UCSD-AML1 (cell line): ENCODE results near the gene ARX.

Source experiments
- DNase-seq: peaks from one replicate; lab custom pipeline; 2025; ENCODE audit not compliant: unreplicated experiment; lab: John Stamatoyannopoulos, UW

Gene ARX

DNA sequence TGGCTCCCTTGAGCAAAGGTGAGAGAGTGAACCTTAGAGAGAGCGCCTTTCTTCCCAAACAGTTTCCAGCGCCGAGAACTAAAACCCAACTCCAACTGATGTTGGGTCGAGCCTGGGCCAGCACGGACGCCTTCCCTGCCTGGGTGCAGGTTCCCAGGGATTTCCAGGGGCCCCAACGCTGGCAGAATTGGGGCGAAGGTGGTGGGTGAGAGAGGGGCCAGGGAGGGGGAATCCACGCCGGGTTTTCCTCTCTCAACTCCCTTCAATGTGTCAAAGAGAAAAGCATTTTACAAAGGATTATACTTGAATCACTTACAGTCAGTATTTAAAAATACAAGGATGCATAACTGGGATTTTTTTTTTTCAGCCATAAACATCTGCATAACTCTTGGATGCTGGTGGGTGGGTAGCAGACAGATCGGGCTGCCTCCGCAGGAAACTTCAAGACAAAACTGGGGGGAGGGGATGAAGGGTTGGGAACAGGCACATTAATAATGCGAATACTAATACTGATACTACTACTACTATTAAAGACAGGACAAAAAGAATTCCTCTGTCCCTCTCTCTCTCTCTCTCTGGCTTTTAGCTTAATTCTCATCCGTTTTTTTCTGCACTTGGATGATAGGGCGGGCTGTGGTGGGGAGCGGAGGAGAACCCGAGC is 1.3 kb upstream of the ARX start:
- DNase-seq = no peak

DNA sequence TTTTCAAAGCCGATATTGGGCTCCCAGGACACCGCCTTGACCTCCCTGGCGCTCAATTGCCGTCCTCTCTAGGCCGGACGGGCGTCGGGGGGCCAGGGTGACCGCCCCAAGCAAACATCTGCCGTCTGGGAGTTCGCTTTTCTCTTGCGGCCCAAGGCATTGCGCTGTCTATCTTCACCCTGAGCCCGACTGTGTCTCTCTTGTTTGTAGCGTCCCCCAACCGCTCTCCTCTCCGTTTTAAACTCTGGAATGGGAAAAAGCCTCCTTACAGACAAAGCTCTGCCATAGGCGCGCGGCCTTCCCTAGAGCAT is 551 bp upstream of the ARX start:
- DNase-seq = no peak

DNA sequence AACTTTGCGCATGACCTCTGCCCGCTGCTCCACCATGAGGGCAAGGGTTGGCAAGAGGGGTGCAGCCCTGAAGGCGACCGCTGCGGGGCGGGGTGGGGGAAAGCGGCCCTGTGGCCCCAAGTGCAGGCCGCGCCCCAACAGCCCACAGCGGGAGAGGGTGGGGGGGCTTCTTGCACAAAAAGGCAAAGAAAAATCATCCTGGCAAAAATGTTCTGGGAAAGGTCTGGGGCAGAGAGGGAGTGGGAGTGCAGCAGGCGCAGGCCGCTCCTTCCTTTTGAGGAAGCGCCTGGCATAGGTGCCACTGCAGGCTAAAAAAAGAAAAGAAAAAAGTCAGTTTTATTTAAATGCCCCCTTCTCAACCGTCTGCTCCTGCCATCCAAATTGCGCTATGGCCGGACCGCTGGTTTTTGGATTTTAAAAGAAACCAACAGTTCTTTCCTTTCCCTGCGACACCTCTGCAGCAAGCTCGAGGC is 1.4 kb downstream of the ARX start:
- DNase-seq = no peak

DNA sequence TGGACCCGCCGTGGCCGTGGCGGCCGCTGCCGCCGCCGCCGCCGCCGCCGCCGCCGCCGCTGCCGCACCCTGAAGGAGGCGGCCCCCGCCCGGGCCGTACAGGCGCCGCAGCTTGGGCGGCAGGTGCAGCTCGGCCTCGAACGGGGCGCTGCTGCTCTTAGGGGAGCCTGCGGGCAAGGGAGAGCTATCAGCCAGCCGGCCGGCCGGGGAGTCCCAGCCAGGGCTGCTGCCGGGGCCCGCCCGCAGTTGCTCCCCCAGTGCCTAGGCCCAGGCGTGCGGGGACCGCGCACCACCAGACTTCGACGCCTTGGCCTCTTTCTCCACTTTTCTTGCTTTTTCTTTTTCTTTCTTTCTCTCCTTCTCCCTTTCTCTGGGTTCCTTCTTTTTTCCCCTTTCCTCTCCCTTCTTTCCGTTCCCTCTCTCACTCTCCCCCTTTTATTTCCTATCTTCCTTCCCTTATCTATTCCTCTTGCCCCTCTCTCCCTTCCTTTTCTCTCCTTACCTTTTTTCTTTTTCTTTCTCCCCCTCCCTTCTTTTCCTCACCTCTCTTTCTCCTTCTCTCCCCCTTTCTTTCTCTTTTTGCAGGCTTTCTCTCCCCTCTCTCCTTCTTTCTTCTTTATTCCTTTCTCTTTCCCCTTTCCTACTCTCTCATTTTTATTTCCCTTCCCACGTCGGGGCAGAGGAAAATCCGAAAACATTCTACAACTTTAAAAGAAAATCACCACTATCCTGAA is 2.0 kb downstream of the ARX start:
- DNase-seq = no peak

DNA sequence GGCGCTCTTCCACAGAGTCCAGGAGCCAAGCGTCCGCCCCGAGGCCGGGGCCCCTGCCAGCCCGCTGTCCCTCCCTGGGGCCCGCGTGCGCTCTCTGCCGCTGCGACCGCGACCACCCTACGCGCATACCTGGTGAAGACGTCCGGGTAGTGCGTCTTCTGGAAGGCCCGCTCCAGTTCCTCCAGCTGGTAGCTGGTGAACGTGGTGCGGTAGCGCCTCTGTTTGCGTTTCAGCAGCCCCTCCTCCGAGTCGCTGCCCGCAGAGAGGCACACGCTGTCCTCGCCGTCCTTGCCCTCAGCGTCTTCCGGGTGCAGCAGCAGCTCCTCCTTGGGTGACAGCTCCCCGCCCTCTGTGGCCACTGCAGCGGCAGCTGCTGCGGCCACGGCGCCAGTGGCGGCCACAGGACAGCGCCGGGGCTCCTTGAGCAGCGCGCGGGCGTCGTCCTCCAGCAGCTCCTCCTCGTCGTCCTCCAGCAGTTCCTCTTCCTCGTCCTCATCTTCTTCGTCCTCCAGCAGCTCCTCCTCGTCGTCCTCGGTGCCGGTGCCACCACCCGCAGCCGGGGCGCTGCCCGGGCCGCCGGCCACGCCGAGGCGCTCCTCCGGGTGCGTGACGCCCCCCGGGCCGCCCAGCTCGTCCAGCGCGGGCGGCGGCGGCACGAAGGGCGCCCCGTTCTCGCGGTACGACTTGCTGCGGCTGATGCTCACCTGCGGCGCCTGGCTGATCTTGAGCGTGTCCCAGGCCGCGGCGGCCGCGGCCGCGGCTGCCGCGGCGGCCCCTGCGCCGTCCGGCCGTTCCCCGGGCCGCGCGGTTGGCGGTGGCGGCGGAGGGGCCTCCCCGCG is 2.8 kb downstream of the ARX start:
- no peak for DNase-seq

DNA sequence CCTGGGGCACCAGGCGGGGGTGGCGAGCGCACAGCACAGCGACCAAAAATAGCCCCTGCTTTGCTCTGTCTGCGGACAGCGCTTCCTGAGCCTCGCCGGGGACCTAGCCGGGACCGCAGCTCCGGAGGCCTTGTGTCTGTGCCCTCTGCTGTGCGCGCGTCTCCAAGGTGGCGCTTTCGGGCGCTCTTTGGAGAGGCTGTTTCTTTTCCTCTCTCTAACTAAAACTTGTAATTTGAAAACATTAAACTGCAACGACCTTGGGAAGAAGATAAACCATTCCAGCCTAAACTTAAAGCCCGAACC is 3.4 kb downstream of the ARX start:
- peak; percentile 21 for DNase-seq

DNA sequence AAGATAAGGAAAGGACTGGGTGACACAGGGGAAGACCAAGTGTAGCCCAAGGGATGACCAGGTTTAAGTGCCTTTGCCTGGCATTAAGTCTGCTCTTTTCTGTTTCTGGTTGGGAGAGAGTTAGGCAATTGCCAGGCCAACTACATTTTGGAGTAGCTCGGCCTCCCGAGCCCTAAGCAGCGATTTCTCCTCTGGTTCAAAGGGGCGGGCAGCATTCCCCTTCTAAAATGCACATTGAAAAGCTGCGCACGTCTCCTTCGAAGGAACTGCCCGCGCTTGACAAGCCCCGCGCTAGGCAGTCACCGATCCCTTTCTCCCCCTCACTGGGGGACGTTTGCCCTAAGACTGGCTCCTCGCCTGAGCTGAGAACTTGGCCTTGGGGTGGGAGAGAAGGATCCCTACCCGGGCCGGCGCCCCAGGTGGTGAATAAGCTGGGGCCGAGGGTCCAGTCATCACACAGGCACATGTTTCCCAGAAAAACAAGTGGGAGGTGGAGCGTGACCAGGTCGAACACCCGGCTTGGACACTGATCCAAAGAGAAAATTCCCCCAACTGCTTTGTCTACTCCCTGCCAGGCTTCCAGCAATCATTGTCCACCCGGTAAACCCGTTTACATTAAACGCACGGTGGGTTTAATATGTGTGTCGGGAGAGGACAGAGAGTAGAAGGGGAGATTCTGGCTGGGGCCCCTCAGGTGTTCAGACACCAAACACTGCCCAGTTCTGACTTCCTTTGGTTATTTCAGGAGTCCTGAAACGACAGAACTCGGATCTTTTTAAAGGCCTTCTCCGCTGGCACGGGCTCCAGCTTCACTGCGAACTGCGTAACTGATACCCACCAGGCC is 4.0 kb downstream of the ARX start:
- no peak for DNase-seq

DNA sequence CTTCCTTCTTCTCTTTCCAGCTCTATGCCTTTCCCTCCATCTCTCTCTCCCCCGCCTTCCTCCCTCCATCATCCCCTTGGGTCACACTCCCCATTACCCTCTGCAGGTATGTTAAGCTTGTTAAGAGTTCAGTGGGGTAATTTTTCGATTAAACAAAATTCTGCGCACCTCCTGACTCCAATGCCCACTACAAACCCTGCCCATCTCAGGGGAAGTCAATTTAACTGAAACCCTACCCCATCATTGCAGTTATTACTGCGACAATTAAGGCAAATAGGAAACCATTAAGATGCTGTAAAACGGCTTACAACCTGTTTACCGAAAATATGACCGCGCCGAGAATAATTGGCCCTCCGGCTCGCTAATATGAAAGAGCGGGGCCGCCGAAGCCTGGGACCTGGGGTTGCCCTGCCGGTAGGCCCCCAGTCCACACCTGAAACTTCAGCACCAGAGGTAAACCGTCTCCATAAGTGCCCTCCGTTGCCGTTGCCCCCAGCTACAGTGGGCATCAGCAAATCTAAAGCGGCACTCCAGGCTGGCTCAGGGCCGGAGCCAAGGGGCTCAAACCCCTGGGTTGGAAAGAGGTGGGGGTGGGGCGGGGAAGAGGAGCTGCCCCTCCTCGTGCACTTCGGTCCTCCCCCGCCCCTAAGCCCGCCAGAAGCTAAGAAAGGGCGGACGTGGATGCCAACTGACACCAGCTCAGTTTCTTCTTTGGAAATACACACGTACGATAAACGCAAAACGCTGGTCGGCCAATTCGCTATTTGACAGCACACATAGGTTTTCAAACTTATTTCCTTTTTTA is 4.8 kb downstream of the ARX start:
- DNase-seq = no peak

DNA sequence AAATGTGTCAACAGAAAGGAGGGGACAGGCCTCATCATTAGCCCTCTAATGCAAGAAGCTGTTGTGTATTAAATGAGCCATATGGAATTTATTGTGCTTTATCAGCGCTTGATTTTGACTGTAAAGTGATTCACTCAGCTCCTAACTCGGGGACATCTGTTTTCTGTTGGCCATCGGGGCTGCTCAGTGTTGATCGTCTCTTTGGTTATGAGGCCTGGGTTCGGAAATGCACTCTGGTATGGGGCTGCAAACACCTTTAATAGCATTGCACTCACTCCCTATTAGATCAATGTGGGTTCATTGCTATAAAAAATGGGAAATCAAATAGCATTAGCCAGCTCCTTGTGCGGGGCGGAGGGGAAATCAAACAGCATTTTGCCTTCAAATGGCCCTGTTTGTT is 6.4 kb downstream of the ARX start:
- no peak for DNase-seq

DNA sequence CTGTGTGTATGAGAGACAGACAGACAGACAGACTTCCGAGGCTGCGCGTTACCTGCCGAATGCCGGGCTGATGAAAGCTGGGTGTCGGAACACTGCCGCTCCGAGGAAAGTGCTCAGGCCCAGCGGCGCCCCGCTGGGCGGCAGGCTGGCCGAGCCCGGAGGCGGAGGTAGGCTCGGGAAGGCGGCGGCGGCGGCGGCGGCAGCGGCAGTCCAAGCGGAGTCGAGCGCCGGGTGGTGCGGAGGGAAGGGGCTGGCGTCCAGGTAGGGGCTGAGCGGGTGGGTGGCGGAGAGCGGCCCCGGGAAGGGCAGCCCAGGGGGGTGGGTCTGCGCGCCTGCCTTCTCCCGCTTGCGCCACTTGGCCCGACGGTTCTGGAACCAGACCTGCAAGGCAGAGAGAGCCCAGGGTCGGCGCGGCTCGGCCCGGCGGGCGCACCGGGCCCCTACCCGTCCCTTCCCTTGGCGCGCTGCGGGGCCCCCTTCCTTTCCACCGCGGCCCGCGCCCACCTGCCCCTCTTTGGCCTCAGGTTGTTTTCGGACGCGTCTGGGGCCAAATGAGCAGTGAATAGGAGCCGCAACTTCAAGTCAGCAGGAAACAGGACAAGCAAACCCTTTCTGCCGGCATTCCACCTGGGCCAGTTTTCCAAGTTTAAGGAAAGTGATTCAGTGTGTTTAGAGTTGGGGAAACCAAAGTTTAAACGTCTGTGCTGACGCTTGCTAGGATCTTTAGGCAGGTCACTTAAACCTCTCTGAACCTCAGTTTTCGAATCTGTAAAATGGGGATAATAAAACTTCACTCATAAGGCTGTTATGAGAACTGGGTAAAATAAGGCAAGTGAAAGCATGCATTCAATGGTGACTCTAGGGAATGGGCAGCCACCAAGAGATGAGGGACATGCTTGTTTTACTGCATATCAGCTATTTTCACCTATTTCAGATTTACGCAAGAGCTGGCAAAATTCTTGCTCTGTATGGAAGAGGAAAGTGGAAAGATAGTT is 8.4 kb downstream of the ARX start:
- no peak for DNase-seq

DNA sequence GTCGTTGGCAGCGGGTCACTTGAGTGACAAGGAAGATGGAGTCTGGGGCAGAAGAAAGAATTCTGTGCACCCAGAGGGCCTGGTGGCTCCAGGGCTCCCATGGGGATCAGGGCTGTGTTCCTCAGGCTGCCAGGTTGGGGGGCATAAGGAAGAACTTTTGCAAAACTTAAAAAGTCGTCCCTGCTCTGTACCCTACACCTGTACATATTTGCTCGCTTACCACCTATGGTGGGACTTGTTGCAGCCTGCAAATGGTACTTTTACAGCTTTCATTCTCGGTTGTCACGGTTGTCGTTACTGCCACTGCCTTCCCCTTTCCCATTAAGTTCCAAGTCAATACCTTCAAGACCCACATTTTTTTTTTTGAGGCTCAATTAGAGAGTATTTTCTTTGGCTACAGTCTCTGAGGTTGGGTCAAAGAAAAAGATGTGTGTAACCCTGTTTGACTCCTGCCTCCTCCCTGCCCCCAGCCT is 9.1 kb downstream of the ARX start:
- no peak for DNase-seq

DNA sequence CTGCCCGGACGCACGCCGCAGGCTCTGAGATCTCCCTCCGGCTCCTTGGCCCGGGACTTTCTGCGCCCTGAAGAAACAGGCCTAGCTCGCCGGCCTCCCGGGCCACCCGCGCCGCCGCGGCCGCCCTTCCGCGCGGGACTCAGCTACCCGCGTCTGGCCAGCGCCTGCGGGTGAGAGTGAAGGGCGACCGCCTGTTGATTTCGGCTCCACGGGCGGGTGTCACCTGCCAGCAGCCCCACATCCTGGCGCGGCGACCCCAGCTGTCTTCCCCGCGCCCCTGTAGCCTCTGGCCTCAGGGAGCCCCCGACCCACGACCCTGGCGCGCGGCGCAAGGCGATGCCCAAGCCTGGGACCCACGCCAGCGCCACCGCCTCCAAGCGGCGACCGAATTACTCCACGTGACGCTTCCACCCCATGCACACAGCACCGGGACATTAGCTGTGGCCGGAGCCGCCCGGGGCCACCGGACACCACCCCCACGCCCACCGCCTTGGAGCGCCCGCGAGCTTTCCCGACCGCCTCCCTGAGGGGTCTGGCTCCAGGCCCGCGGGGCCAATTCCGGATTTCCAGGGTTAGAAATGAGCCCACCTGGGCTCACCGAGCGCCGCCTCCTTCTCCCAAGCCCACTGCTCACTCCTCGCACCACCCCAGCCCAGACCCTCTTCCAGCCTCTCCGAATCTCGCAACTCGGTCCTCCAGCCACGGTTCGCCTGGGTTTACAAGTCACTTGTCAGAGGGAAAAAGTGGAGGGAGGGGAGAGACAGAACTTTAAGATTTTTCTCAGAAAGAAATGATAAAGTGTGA is 10.2 kb downstream of the ARX start:
- DNase-seq = no peak

DNA sequence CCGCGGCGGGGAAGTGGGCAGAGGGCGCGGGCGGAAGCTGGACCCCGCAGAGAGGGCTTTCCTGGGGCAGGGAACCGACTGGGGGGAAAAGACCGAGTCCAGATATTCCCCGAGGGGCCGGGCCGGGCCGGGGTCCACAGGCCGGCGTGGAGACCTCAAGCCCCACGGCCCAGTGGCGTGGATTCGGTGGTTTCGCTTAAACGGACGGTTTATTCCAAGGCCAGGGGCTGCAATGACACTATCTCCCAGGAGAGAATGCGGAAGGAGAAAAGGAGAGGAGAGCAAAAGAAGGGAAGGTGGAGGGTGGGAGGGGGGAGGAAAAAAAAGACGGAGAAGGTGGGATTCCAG is 10.8 kb downstream of the ARX start:
- no peak for DNase-seq

DNA sequence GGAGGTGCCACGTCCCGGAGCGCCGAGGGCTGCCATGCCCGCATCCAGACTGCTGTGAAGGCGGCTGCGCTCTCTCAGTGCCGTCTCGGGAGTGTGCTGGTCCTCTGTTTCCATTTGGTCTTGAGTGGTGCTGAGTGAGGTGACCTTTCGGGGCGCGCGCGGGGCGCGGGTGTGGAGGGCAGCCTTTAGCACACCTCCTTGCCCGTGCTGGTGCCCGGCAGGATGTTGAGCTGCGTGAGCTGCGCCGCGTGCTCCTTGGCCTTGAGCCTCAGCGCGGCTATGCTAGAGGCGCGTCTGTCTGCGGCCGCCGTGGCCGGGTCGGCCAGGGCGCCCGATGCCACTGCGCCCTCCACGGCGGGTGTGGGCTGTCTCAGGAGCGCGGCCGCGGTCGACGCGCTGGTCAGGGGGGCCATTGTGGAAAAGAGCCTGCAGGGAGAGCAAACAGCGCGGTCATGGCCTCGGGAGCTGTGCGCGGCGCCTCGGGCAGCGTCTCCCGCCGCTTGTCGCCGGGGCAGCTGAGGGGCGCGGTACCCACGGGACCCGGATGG is 11.2 kb downstream of the ARX start:
- no peak for DNase-seq

DNA sequence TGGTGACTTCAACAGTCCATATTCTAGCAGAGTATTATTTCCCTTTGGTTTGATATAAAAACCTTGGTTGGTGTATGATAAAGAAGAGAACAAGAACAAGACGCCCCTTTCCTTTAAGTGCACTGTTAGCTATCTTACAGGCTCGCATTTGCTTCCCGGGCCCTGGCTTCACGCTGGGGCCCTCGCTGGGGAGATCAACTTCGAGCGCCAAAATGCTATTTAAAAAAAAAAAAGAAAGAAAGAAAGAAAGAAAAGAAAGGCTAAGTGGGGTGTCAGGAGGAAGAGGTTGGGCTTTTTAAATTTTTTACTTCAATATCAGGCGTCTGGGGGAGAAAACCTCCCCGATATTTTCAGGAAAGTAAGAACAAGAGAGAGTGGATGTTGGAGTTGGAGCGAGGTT is 11.7 kb downstream of the ARX start:
- DNase-seq = no peak

DNA sequence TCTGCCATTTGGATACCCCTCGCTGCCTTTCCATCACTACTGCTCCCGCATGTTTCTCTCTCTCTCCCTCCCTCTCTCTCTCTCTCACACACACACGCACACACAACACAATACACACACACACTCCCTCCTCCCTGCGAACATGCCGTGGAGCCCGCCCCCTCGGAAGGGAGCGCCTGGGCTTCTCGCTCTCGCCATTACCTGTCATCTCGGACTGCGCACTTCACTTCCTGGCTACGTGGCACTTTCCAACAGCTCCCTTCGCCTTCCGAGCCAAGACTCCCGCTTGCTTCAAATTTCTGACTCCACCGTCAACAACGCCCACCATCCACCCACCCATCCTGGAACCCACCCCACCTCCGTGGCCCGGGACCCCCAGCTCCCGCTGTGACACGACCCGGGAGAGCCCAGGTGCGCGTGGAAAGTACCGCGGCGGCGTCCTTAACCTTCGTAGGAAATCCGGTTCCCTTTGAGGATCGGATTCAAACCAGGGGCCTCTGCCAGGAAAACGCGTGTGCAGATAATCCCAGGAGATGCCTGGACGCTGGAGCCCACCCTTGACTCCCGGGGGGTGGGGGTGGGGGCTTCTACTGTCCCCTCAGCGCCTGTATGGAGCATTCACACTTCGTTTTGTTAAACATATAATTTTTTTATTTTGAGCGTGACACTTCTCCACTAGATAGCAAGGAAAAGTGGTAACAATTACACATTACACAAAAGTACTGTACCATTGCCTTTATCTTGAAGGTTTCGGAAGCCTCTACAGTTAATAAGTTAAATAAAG is 12.5 kb downstream of the ARX start:
- no peak for DNase-seq

DNA sequence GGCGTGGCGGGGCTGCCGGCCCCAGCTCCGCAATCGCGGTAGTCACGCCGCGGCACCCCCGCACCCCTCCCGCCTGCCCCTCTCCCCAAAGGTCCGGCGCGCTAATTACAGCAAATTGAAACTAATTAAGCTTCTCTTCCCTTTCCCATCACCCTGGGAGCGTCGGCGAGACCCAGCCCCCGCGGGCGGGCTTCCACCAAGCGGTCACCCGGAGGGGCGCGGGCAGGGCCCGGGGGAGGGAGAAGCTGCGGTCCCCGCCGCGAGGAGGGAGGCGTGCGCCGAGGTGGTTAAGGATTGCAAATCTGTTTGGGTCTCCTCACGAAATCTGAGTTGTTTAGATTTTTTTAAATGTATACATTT is 13.1 kb downstream of the ARX start:
- no peak for DNase-seq
